ENCODE data around the gene EPAS1. TPM values are rescaled to one million over a fixed set of nuclear protein-coding genes. Genes with fewer than 3 reads are reported as not detected.

The EPAS1 gene
- total and polyA plus RNA-seq, 11 donors: 93.6 to 790 (median 210) TPM

GRCh38 chr2:46413631-46414030 is 116.4 kb downstream of the EPAS1 start:
- no peak overlapping the region for H3K27ac ChIP-seq
- no peaks in the 10 kb centered on the region for H3K36me3 ChIP-seq
- ATAC-seq: no peak

DNA sequence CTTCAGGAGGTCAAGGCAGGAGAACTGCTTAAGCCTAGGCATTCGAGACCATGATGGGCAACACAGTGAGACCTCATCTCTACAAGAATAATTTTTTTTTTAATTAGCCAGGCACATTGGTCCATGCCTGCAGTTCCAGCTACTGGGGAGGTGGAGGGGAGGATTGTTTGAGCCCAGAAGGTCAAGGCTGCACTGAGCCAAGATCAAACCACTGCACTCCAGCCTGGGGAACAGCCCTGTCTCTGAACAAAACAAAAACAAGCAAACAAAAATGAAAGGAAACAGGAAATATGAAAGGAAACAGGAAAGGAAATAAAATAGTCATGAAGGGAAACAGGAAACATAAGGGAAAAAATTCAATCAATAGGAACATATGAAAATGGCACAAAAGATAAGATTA is 117.5 kb downstream of the EPAS1 start:
- Histone ChIP-seq H3K4me3 (no peak overlapping the region), H3K27me3 (no peaks in the 10 kb centered on the region), H3K36me3 (no peaks in the 10 kb centered on the region), H3K27ac (no peak overlapping the region), H3K4me1 (peaks cover 0 to 6% (median 0%) of the 10 kb centered on the region in 12 donors), H3K9me3 (peaks cover 0 to 39% (median 11%) of the 10 kb centered on the region in 12 donors)
- WGBS, 4 donors: 75 to 88% (median 78%) methylated on average over 1 of the region's 1 CpG
- no peak for ATAC-seq
- no peak for DNase-seq
- intact Hi-C loops (cut with DNase I): no loop called here
- TF ChIP-seq POLR2A (IDR thresholded peaks at IDR 0.05): no peak
- no peak for TF ChIP-seq CTCF (IDR thresholded peaks at IDR 0.05)

More at GRCh38 chr2:46413631-46414030, 116.4 kb downstream of the EPAS1 start:
- no peak overlapping the region for H3K4me3 ChIP-seq
- peaks cover 0 to 34% (median 11%) of the 10 kb centered on the region in 12 donors for H3K9me3 ChIP-seq
- no peak for DNase-seq
- no peaks in the 10 kb centered on the region for H3K27me3 ChIP-seq
- TF ChIP-seq CTCF (IDR thresholded peaks at IDR 0.05): no peak
- TF ChIP-seq POLR2A (IDR thresholded peaks at IDR 0.05): no peak
- peaks cover 0 to 13% (median 2%) of the 10 kb centered on the region in 12 donors for H3K4me1 ChIP-seq
- intact Hi-C loops (cut with DNase I): no loop called here

- TF ChIP-seq POLR2A (IDR thresholded peaks at IDR 0.05) (no peak), CTCF (IDR thresholded peaks at IDR 0.05) (no peak)
- intact Hi-C loops (cut with DNase I): no loop called here
Observed at GRCh38 chr2:46416280-46416679, 119.1 kb downstream of the EPAS1 start.

DNA sequence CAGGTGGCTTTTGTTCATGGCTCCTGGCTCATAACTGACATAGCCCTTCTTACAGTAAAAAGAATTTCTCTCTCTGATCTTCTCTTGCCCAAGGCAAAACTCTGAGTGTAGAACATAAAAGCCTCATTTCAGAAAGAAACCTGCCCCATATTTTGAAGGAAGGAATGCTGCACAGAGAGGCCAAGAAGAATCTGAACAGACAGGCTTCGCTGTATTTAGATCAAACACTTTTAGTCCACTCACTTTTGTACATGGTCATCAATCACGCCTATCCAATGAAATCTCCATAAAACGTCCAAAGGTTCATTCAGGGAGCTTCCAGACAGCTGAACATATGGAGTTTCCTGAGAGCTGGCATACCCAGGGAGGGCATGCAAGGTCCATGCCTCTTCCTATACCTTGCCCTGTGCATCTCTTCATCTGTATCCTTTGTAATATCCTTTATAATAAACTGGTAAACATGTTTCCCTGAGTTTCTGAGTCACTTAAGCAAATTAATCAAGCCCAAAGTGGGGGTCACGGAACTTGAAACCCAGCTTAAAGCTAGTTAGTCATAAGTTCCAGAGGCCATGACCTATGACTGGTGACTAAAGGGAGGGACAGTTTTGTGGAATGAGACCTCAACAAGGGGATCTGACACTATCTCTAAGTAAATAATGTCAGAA is 119.7 kb downstream of the EPAS1 start:
- Histone ChIP-seq H3K27me3 (no peaks in the 10 kb centered on the region), H3K4me1 (no peaks in the 10 kb centered on the region), H3K9me3 (peaks cover 0 to 51% (median 11%) of the 10 kb centered on the region in 12 donors), H3K27ac (no peak overlapping the region), H3K36me3 (no peaks in the 10 kb centered on the region), H3K4me3 (no peak overlapping the region)
- ATAC-seq (no peak), DNase-seq (no peak)
- intact Hi-C loops (cut with DNase I): no loop called here
- 87 to 88% (median 88%) methylated on average over 4 of the region's 4 CpGs for WGBS, 4 donors
- no peak for TF ChIP-seq CTCF (IDR thresholded peaks at IDR 0.05)
- no peak for TF ChIP-seq POLR2A (IDR thresholded peaks at IDR 0.05)

More at GRCh38 chr2:46416280-46416679, 119.1 kb downstream of the EPAS1 start:
- ATAC-seq (no peak), DNase-seq (no peak)
- no peak overlapping the region for H3K4me3 ChIP-seq
- no peaks in the 10 kb centered on the region for H3K27me3 ChIP-seq
- no peaks in the 10 kb centered on the region for H3K36me3 ChIP-seq
- H3K9me3 ChIP-seq: peaks cover 0 to 50% (median 11%) of the 10 kb centered on the region in 12 donors
- H3K27ac ChIP-seq: no peak overlapping the region
- H3K4me1 ChIP-seq: no peaks in the 10 kb centered on the region

Measured in heart left ventricle (tissue), 16 donors.